HEK293 (cell line): ENCODE results near the gene FAM13B.

Experiments
- CTCF ChIA-PET: fragments of 350-600 bp; formaldehyde crosslinking; extraction: SDS; loops from one replicate; lab custom pipeline; 2021; ENCODE audit warnings: antibody characterized with exemption; lab: Yijun Ruan, JAX
- POLR2A ChIA-PET: fragments of 300-600 bp; formaldehyde crosslinking; extraction: SDS; loops from one replicate; lab custom pipeline; 2020; ENCODE audit warnings: antibody characterized with exemption, inconsistent platforms; lab: Yijun Ruan, JAX
- H3K27ac ChIP-seq: fragments of 200-500 bp; sonication (Bioruptor generic); 2 replicates; pipeline ENCODE4 v1.5.1; 2014; ENCODE audit warnings: low read depth, low read length, control low read depth, inconsistent platforms; ENCODE audit errors: extremely low read depth
- H3K36me3 ChIP-seq, 2 experiments: fragments of 200-500 bp in 1 of 2; sonication (Bioruptor generic) in 1 of 2; 1 replicate in 1 of 2; 2 replicates in 1 of 2; pipeline ENCODE4 v1.5.1; 2014 to 2017; ENCODE audit warnings: inconsistent platforms in 2 of 2, low read length in 2 of 2; ENCODE audit not compliant: control insufficient read depth in 2 of 2, insufficient read depth in 1 of 2
- H3K4me1 ChIP-seq: fragments of 200-500 bp; sonication (Bioruptor generic); 2 replicates; pipeline ENCODE4 v1.5.1; 2014; ENCODE audit warnings: mild to moderate bottlenecking, low read length, inconsistent platforms; ENCODE audit not compliant: control insufficient read depth, insufficient read depth
- H3K4me3 ChIP-seq: 2 replicates; pipeline ENCODE4 v1.5.1; 2011; ENCODE audit warnings: low read depth, mild to moderate bottlenecking, control low read depth, low read length, moderate library complexity
- H3K9me3 ChIP-seq: fragments of 200-500 bp; sonication (Bioruptor generic); 2 replicates; pipeline ENCODE4 v1.5.1; 2014; ENCODE audit warnings: low read depth, low read length, inconsistent platforms; ENCODE audit not compliant: control insufficient read depth, insufficient read depth
- FEZF1 ChIP-seq: fragments of 450-650 bp; formaldehyde crosslinking; IDR thresholded peaks from 2 replicates; pipeline ENCODE4 v1.5.1; 2016; ENCODE audit warnings: missing biosample characterization, missing genetic modification characterization
- HOXC10 ChIP-seq: sonication (generic); formaldehyde crosslinking; IDR thresholded peaks from 2 replicates; pipeline ENCODE4 v1.8.1; 2023; ENCODE audit warnings: mild to moderate bottlenecking, missing genetic modification reagents
- KLF7 ChIP-seq: fragments of 450-650 bp; formaldehyde crosslinking; IDR thresholded peaks from 2 replicates; pipeline ENCODE4 v1.5.1; 2016; ENCODE audit warnings: missing biosample characterization, missing genetic modification characterization, borderline replicate concordance
- TRIM28 ChIP-seq: IDR thresholded peaks from 2 replicates; pipeline ENCODE4 v1.6.1; 2011; ENCODE audit warnings: low read length, control low read depth, borderline replicate concordance
- ZBTB48 ChIP-seq: fragments of 450-650 bp; formaldehyde crosslinking; IDR thresholded peaks from 2 replicates; pipeline ENCODE4 v1.5.1; 2016; ENCODE audit warnings: missing biosample characterization, missing genetic modification characterization
- ZFP69B ChIP-seq: fragments of 450-650 bp; formaldehyde crosslinking; IDR thresholded peaks from 2 replicates; pipeline ENCODE4 v1.5.1; 2016; ENCODE audit warnings: missing biosample characterization, missing genetic modification characterization
- ZNF169 ChIP-seq: fragments of 450-650 bp; formaldehyde crosslinking; IDR thresholded peaks from 2 replicates; pipeline ENCODE4 v1.5.1; 2016; ENCODE audit warnings: missing biosample characterization, missing genetic modification characterization
- ZNF18 ChIP-seq: fragments of 450-650 bp; formaldehyde crosslinking; IDR thresholded peaks from 2 replicates; pipeline ENCODE4 v1.5.1; 2016; ENCODE audit warnings: missing biosample characterization, missing genetic modification characterization
- ZNF292 ChIP-seq: fragments of 450-650 bp; formaldehyde crosslinking; IDR thresholded peaks from 2 replicates; pipeline ENCODE4 v1.5.1; 2016; ENCODE audit warnings: low read depth, missing biosample characterization, missing genetic modification characterization, borderline replicate concordance
- ZNF324 ChIP-seq: fragments of 450-650 bp; formaldehyde crosslinking; IDR thresholded peaks from 2 replicates; pipeline ENCODE4 v1.5.1; 2016; ENCODE audit warnings: missing biosample characterization, missing genetic modification characterization
- ZNF335 ChIP-seq: fragments of 450-650 bp; formaldehyde crosslinking; conservative IDR thresholded peaks from 2 replicates; pipeline ENCODE4 v1.5.1; 2016; ENCODE audit warnings: missing biosample characterization, missing genetic modification characterization
- ZNF362 ChIP-seq: fragments of 450-650 bp; formaldehyde crosslinking; IDR thresholded peaks from 2 replicates; pipeline ENCODE4 v1.5.1; 2016; ENCODE audit warnings: missing biosample characterization, missing genetic modification characterization
- ZNF473 ChIP-seq: fragments of 450-650 bp; formaldehyde crosslinking; IDR thresholded peaks from 2 replicates; pipeline ENCODE4 v1.5.1; 2017; ENCODE audit warnings: missing biosample characterization, missing genetic modification characterization
- ZNF514 ChIP-seq: fragments of 450-650 bp; formaldehyde crosslinking; IDR thresholded peaks from 2 replicates; pipeline ENCODE4 v1.5.1; 2016; ENCODE audit warnings: missing biosample characterization, missing genetic modification characterization
- ZNF571 ChIP-seq: fragments of 450-650 bp; formaldehyde crosslinking; IDR thresholded peaks from 2 replicates; pipeline ENCODE4 v1.5.0; 2017; ENCODE audit warnings: missing biosample characterization, missing genetic modification characterization
- ZNF677 ChIP-seq: fragments of 450-650 bp; IDR thresholded peaks from 2 replicates; pipeline ENCODE4 v1.5.0; 2018; ENCODE audit warnings: missing biosample characterization, mild to moderate bottlenecking, missing genetic modification characterization, moderate library complexity
- ZNF76 ChIP-seq: fragments of 450-650 bp; formaldehyde crosslinking; IDR thresholded peaks from 2 replicates; pipeline ENCODE4; 2016; ENCODE audit warnings: low read depth, missing biosample characterization, missing genetic modification characterization, borderline replicate concordance
- ZSCAN30 ChIP-seq: fragments of 450-650 bp; IDR thresholded peaks from 2 replicates; pipeline ENCODE4 v1.5.1; 2018; ENCODE audit warnings: missing biosample characterization, mild to moderate bottlenecking, missing genetic modification characterization, moderate library complexity
- TF ChIP-seq, protein P1 (sequence below): fragments of 450-650 bp; formaldehyde crosslinking; IDR thresholded peaks from 2 replicates; pipeline ENCODE4 v1.5.1; 2016; ENCODE audit warnings: missing biosample characterization, missing genetic modification characterization, low read depth
- TF ChIP-seq, protein P2 (sequence below): fragments of 450-650 bp; formaldehyde crosslinking; conservative IDR thresholded peaks from 2 replicates; pipeline ENCODE4 v1.5.1; 2016; ENCODE audit warnings: low read depth, missing biosample characterization, missing genetic modification characterization

The FAM13B gene

GRCh38 chr5:137960819-137961218 is 72.1 kb downstream of the FAM13B start:
- Histone ChIP-seq H3K9me3 (no peaks in the 10 kb centered on the region), H3K36me3 (peaks cover 4 to 50% of the 10 kb centered on the region in 2 experiments; a peak in 2 of 3 replicates), H3K4me3 (no peak overlapping the region), H3K27ac (no peak overlapping the region), H3K4me1 (no peaks in the 10 kb centered on the region)
- ChIA-PET POLR2A (no interaction called here), CTCF (interaction anchor here (1.0 kb wide), 1 partner anchor 208 kb away, joined by 3 read pairs; no protein-coding TSS in a partner anchor)
- TF ChIP-seq ZNF18 (tag by site-specific recombination) (no peak), ZNF324 (tag by site-specific recombination) (no peak), ZNF292 (tag by site-specific recombination) (no peak), ZNF169 (tag by site-specific recombination) (no peak), ZNF473 (tag by site-specific recombination) (no peak), ZSCAN30 (tag by site-specific recombination) (no peak), KLF7 (tag by site-specific recombination) (no peak), ZBTB48 (tag by site-specific recombination) (no peak), ZFP69B (tag by site-specific recombination) (no peak), ZNF571 (tag by site-specific recombination) (no peak), ZNF677 (no peak), TRIM28 (no peak), ZNF514 (no peak), HOXC10 (CRISPR knock-in tag) (no peak), ZNF335 (tag by site-specific recombination) (no peak), FEZF1 (tag by site-specific recombination) (no peak), ZNF76 (tag by site-specific recombination) (no peak), ZNF362 (tag by site-specific recombination) (no peak)
- TF ChIP-seq, protein P1, sequence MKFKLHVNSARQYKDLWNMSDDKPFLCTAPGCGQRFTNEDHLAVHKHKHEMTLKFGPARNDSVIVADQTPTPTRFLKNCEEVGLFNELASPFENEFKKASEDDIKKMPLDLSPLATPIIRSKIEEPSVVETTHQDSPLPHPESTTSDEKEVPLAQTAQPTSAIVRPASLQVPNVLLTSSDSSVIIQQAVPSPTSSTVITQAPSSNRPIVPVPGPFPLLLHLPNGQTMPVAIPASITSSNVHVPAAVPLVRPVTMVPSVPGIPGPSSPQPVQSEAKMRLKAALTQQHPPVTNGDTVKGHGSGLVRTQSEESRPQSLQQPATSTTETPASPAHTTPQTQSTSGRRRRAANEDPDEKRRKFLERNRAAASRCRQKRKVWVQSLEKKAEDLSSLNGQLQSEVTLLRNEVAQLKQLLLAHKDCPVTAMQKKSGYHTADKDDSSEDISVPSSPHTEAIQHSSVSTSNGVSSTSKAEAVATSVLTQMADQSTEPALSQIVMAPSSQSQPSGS, result no peak
- TF ChIP-seq, protein P2, sequence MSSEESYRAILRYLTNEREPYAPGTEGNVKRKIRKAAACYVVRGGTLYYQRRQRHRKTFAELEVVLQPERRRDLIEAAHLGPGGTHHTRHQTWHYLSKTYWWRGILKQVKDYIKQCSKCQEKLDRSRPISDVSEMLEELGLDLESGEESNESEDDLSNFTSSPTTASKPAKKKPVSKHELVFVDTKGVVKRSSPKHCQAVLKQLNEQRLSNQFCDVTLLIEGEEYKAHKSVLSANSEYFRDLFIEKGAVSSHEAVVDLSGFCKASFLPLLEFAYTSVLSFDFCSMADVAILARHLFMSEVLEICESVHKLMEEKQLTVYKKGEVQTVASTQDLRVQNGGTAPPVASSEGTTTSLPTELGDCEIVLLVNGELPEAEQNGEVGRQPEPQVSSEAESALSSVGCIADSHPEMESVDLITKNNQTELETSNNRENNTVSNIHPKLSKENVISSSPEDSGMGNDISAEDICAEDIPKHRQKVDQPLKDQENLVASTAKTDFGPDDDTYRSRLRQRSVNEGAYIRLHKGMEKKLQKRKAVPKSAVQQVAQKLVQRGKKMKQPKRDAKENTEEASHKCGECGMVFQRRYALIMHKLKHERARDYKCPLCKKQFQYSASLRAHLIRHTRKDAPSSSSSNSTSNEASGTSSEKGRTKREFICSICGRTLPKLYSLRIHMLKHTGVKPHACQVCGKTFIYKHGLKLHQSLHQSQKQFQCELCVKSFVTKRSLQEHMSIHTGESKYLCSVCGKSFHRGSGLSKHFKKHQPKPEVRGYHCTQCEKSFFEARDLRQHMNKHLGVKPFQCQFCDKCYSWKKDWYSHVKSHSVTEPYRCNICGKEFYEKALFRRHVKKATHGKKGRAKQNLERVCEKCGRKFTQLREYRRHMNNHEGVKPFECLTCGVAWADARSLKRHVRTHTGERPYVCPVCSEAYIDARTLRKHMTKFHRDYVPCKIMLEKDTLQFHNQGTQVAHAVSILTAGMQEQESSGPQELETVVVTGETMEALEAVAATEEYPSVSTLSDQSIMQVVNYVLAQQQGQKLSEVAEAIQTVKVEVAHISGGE (tag by site-specific recombination), result no peak
